GM21360 (cell line): ENCODE measurements around the gene CMKLR1.

Experiments used
- ATAC-seq: cut with Tn5 transposase; IDR thresholded peaks from one replicate; pipeline ENCODE4 v1.9.1; 2021; ENCODE audit warnings: mild to moderate bottlenecking, moderate library complexity; ENCODE audit not compliant: unreplicated experiment

CMKLR1 gene

DNA sequence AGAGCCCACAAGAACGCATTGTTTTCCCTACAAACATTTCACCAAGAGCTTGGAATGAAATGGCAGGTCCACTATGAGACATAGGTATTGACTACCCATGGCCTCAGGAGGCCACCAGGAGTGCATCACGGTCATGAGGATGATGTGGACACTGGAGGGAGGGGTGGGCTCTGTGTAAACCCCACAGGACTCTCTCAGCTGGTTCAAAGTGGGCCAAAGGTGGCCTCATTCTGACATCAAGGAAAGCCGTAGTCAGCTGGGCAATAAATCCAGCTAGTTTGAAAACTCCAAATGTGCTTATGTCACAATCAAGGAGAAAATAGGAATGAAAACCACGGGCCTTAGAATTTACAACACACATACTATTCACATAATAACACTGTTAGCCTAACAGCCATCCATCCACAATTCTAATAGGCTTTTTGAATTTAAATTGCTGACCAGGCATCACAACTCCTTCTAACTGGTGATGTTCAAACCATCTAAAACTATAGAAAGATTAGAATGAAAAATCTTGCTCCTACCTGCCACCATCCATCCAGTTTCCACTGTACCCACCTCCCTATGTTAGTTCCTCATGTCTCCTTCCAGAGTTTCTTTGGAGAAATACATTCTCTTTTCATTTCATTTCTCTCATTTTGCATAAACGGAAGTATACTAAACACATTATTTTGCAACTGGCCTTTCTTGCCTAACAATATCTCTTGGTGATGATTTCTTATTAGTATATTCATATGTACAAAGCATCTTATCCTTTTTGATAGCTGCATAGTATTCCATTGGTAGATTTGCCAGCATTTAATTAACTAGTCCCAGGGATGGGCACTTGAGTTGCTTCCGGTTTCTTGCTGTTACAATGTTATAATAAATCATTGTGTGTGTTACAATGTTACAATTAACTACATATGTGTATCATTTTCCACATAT is 21.5 kb downstream of the CMKLR1 start:
- ATAC-seq = no peak

DNA sequence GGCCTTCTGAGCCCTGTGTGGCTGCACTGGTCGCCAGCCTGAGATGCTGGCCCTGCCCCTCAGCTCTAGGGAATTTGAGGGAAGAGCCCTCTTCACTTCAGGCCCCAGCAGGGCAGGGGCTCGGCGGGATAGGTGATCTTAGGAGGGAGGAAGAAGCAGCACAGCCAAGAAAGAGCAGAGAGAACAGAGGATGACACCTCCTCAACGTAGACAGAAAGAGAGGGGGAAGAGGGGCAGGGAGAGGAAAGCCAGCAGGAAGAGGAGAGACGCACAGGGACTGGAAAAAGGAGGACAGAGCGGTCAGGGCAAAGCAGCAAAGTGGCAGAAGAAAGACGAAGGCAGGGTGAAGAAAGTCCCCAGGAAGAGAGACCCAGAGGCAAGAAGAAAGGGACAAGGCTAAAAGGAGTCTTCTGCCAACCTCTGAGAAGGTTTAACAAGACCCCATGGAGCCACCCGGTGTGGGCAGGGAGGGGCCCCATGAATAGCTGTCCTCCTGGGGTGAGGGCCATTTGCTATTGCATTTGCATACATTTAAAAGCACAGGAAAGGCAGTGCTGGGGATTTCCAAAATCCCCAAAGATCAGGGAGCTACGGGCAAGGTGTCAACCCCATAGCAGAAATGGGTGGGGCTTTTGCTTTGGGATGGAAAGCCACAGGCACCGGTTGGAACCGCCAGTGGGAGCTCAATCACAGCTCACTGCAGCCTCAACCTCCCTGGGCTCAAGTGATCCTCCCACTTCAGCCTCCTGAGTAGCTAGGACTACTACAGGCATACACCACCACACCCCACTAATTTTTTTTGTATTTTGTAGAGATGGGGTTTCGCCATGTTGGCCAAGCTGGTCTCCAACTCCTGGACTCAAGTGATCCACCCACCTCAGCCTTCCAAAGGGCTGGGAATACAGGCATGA is 22.7 kb downstream of the CMKLR1 start:
- no peak for ATAC-seq

DNA sequence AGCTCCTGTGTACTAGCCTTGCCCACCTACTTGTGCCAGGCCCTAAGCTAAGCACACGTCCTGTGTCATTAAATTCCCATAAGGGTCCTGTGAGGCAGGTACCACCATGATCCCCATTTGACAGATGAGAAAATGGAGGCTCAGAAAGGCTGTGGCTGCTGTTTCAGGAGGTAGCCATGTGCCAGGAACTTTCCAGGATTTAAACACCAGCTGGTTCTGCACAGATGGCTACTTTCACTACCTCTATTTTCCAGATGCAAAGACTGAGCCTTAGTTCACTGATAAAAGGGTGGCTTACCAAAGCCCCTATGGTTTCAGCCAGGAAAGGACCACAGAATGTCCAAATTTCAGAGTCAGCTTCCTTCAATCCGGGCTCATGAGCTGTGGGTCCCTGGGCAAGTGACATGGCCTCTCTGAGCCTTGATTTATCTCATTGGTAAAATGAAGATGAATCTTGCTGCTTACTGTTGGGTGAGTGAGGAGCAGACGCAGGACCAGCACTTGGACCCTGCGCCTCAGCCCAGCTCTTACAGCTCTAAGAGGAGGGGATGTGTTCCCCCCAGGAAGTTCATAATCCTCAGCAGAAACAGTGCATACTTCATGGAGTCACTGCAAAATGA is 23.5 kb downstream of the CMKLR1 start:
- ATAC-seq = no peak

DNA sequence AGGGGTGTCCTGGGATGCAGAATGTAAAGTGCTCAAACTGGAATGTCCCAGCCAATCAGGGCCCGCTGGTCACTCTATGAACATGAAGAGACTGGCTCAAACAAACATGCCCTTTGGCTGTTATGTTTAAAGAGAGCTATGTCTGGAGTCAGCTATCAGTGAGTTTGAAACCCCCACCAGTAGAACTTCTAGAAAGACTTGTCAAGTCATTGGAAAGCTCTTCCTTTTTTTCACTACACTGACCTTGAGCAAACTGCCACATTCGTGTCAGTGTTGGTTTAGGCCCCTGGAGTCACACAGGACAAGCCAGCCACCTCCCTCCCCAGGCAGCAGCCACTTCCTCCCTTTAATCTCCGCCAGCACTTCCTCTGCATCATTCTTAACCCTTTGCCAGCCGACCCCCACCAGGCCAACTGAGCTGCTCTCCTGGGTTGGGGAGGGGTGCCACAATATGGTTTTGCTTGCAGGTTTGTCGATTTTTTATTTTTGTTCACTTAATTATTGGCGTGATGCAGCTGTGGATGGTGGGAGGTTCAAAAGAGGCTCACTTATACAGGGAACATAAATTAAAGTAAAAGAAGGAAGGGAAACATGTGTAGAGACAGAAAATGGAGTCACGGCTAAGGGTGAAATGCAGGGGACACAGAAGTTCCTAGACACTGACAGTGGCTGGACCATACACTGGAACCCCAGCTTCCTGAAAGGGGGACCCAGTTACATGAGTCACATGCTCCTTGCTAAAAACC is 25.3 kb downstream of the CMKLR1 start:
- no peak for ATAC-seq

DNA sequence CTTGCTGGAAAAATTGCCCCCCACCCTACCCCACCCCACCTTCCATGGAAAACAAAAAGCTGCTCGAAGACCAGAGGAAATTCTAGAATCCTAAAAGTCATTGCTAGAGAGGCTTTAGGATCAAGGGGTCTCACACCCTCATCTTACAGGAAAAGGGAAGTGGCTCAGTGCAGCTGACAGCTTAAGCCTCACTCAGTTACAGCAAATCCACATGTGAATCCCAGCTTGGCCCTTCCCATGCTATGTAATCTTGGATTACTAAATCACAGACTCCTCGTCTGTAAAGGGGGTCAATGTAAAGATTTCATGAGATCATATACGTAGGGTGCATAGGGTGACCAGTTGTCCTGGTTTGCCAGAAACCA is 25.9 kb downstream of the CMKLR1 start:
- ATAC-seq = no peak

DNA sequence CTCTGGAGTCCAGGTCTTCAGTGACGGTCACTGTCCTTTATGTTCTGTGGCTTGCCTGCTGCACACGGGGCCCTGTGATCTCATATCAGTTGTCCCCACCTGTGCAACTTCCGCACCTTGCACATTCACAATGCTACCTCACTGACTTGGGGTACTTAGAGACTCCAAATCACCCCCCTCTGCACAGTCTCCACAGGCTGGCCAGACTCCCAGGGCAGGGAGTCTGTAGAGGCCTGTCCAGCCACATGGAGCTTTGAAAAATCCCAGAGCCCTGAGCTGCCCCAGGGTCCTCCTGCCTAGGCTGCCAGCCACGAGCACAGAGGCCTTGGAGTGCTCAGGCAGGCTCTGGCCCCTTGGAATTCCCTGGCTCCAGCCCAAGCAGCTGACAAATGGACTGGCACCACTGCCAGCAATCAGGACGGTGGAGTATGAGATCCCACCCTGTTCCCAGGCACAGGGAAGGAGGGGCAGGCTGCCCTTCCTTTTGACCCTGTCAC is 26.4 kb downstream of the CMKLR1 start:
- ATAC-seq = no peak

DNA sequence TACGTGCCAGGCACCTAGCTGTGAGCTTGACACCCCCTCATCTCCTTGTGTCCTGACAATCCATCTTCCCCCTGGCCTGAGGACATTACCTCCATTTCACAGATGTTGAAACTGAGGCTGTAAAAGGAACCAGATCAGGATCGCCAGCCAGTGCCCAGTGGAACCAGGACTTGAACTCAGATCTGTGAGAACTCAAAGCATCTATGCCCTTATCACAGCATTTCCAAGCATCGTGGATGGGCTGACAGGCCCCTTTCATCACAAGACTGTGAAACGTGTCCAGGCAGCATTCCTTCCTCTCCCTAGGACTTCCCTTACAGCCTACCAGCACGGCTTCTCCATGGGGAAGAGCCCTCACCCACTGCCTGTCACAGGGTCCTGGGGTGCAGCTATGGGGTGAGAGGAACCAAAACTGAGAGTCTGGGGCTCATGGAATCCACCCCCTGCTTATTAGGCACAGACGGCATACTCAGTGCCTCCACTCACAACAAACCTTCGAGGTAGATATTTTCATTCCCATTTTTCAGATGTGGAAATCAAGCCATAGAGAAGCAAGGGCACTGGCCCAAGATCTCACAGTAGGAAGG is 26.9 kb downstream of the CMKLR1 start:
- ATAC-seq = no peak

DNA sequence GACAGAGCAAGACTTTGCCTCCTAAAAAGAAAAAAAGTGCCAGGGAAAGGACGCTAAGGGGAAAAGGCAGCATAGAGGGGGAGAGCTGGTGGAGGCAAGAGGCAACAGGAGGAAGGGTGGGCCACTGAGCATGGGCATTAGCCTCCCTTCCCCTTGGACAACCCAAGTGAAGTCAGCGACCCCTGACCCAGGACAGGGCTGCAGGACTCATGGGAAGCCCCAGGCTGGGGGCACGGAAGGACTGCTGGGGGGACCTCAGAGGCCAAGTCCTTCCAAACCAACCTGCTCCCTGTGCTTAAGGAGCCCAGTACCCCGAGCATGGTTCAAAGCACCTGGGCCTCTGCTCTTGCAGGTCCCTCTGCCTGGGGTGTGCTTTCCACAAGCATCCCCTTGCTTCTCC is 27.5 kb downstream of the CMKLR1 start:
- no peak for ATAC-seq

DNA sequence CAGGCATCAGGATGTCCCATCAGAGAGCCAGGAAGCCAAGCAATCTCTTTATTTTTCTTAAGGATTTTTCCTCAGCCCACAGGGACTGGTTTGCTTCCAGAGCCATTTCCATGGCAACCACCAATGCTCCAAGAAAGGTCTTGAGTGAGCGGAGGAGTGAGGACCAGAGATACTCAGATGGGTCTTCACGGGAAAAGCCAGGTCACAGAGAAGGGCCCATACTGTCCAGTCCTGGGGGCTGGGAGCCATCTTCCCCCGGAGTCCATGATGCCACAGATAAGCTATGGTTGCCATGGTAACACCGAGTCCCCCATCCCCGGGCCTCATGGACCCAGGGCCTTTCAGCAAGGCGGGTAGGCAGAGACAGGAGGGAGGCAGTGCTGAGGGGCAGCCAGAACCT is 28.6 kb downstream of the CMKLR1 start:
- no peak for ATAC-seq

DNA sequence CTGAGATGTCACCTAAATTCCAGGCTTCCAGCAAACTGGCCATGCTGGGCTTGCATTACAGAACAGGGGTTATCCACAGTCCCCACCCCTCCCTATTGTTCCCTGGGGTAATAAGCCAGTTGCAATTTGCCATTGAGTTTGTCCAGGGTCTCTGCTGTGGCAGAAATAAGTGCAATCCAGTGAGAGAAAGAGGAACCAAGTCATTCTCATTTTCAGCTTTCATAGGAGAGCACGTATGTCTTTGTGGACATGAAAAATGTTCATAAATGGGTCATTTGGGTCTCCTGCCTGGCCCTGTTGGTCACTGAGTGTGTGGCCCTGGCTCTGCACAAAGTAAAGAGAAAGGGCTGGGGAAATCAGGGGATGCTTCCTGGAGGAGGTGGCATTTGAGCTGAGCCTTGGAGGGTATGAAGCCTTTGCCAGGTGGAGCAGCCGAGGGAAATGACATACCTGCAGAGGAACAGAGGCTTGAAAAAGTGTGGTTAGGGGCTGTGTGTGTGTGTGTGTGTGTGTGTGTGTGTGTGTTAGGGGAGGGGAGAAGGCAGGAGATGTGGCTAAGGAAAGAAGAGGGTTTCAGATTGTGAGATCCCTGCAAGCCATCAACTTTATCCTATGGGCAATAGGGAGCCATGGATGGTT is 29.3 kb downstream of the CMKLR1 start:
- no peak for ATAC-seq

DNA sequence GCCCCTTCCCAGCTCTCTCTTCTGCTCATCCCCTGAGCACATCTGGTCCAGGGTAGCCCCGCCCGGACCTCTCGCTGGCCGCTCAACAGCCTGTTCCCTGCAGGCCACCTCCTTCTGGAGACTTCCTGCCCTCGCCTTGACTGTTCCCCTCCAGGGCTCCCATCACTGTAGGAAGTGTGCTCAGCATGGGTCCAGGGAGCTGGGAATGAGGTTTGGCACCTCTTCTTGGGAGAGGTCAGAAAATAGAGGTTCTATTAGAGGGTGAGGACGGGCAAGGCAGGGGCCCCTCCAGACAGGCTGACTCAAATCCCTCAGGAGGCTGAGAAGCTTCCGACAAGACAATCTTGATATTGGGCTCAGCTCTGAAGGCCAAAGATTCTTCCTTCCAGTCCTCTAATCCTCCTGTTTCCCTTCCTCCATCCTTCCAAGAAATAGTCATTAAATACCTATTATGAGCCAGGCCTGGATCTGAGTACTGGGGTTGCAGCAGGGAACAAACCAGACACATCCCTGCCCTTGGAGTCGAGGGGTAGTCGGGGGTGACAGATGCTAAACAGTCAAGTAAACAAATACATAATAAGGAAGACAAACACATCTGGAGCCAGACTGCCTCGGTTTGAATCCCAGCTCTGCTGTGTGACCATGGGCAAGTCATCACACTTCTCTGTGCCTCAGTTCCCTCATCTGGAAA is 30.6 kb downstream of the CMKLR1 start:
- no peak for ATAC-seq

DNA sequence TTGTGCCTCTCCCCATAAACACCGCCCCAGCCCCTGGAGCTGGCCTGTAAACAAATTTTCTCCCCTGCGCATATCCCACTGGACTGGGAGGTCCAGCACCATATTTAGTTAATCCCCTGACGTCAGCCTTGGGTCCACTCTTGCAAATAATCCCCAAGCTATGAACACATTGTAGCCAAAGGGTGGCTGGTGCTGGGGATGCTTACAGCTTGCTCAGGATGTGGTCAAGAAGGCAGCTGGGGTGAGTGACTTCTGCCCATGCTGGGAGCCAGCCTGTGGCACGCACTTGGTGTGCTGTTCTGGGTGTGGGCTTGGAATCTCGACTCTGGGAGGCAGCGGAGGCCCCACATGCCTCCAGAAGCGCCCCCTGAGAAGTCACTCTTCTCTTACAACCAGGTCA is 32.1 kb downstream of the CMKLR1 start:
- ATAC-seq = no peak

DNA sequence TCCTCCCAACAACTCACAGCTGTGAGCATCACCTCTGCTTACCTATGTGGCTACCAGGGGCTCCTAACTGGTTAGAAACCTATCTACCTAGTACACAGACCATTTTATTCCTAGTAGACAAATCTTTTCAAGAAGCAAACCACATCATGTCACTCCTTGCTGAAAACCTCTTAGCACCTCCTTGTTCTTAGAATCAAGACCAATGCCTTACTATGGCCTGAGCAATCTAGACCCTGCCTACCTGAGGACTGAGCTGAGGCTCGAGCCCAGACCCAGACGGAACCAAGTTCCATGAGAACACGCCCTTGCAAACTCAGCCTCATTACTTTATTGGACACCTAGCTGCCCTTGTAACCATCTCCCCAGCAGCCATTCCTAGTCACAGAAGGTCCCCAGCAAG is 32.6 kb downstream of the CMKLR1 start:
- no peak for ATAC-seq

DNA sequence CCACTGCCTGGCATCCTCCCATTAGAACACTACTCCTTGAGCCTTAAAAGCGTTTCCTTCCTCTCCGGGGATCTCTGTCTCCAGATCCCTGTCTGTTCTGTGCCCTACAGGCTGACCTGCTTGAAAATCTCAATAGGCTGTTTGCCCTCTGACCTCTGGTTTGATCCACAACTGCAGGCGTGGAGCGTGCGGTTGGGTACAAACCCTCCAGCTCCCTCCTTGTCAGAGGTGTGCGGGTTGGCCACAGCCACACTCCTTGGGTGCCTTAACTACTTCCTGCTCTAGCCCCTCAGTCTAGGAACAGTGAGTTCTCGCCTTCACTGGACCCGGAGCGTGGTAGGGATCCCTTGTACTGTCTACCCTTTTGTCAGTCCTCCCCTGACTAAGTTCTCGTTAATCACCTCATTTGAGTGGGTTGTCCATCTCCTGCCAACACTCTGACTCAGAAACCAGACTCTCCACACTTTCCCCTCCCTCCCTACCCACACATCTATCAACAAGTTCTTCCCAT is 33.1 kb downstream of the CMKLR1 start:
- no peak for ATAC-seq

DNA sequence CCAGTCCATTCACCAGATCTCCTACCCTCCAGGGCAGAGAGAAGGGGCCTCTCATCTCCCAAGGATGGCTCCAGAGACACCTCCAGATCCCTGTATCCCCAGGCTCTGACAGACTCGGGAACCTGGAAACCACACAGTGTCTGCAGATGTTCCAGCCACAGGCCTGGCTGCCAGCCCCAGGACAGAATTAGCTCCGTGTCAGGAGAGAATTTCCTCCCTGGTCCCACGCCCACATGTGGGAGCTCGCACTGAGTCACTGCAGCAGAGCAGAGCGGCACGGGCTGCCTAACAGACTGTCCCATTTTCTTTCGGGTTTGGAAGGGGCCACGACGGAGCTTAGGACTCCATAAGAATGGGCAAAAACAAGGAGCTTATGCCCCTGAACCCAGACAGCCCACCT is 33.6 kb downstream of the CMKLR1 start:
- ATAC-seq = no peak

DNA sequence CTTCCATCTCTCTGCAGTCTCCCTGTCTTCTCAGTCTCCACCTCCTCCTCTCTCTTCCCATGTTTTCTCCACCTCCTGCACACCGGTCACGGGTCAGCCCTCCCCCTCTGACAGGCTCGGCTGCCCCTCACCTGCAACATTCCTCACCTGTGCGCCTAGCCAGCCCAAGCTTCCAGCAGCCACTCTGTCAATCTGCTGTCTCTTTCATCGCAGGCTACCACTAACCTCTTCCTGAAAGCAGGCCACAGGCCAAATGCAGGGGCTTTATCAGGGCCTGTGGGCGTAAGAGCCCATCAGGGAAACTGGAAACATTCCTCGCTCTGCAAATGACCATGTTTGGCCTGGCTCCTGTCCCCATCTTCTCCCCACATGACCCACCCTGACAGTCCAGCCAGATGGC is 34.5 kb downstream of the CMKLR1 start:
- ATAC-seq = no peak

DNA sequence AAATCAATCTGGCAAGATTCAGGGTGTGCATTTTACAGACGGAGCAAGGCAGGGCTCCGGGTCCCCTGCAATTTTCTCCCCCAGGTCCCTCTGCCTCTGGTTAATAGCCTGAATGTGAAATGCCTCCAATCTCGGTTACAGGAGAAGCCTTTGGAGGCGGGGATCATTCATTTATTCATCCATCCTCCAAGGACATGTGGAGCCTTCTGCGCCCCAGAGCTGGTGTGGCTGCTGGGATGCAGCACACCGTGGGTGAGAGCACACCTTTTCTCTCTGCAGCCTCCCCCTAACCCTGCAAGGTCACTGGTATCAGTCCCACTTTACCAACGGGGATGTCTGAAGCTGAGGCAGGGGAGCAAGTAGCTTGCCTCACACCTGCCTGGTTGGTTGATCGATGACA is 35.4 kb downstream of the CMKLR1 start:
- no peak for ATAC-seq

DNA sequence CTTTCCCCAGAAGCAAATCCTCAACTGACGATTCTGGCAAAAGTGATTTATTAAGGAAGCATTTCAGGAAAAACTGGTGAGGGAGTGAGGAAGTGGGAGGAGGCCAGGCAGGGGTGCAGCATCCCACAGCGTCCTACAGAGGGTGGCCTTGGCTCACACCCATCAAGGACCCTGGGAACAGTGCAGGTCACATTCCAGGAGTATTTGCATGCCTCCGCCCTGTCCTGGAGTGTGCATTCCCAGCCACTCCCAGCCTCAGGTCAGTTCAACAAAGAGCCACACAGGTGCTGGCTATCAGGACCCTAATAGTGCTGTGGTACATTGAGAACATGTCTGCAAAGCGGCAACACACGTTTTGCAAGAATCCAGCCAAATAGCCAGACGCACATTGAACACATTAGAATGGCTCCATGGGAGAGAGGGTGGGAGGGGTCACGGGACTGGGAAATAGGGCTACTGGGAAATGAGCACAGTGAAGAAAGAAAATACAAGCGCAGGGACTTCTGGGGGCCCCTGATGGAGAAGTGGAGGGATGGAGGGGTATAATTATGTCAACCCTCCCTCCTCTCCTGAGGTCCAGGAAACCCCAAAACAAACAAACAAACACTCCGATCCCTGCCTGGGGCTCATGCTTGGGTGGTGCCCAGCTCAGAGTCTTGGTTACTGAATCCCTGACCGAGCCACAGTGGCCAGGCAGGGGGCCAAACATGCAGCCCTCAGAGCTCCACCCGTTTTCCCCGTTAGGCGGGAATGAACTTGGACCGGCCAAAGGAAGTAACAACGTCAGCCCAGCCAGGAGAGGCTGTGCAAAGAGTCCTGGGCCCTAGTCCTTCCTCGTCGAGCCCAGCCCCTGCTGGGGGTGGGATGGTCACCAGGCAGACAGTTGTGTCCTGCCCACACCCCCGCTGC is 36.5 kb downstream of the CMKLR1 start:
- ATAC-seq = no peak
